Vagina (tissue), 2 donors: ENCODE measurements around the gene SERINC5. TPM values are rescaled to one million over a fixed set of nuclear protein-coding genes. Genes with fewer than 3 reads are reported as not detected.

ENCODE experiments used
- DNase-seq, 2 donors: peaks; one replicate each; pipeline ENCODE4 v3.0.0-alpha.2; 2017; ENCODE audit errors: extremely low spot score in 2 of 2
- H3K27ac ChIP-seq: fragments of 200-600 bp; sonication (generic); one replicate; pipeline ENCODE4 v1.5.1; 2019
- H3K27me3 ChIP-seq: fragments of 200-600 bp; sonication (generic); one replicate; pipeline ENCODE4 v1.5.1; 2019
- H3K36me3 ChIP-seq, 2 donors: fragments of 200-600 bp; sonication (generic); one replicate each; pipeline ENCODE4 v1.5.1; 2017 to 2019
- H3K4me1 ChIP-seq: fragments of 200-600 bp; sonication (generic); one replicate; pipeline ENCODE4 v1.5.1; 2019
- H3K4me3 ChIP-seq, 2 donors: fragments of 200-600 bp; sonication (generic); 1 replicate in 1 of 2; 2 replicates in 1 of 2; pipeline ENCODE4 v1.5.1; 2016 to 2019
- H3K9me3 ChIP-seq: fragments of 200-600 bp; sonication (generic); one replicate; pipeline ENCODE4 v1.5.1; 2019
- CTCF ChIP-seq, 3 experiments: fragments of 450-650 bp in 2 of 3; fragments of 200-600 bp in 1 of 3; sonication (generic) in 1 of 3; IDR thresholded peaks; one replicate each; pipeline ENCODE4 v1.5.1; 2017 to 2019; ENCODE audit warnings: antibody characterized with exemption in 3 of 3, mild to moderate bottlenecking in 2 of 3, moderate library complexity in 2 of 3
- POLR2A ChIP-seq, 2 donors: fragments of 450-650 bp; IDR thresholded peaks; one replicate each; pipeline ENCODE4 v1.6.1; 2017; ENCODE audit warnings: antibody characterized with exemption in 2 of 2, mild to moderate bottlenecking in 2 of 2, moderate library complexity in 2 of 2
- POLR2AphosphoS5 ChIP-seq, 2 donors: sonication (generic); formaldehyde crosslinking; IDR thresholded peaks; one replicate each; pipeline ENCODE4 v1.9.0; 2017; ENCODE audit warnings: antibody characterized with exemption in 2 of 2, mild to moderate bottlenecking in 2 of 2, low read depth in 1 of 2; ENCODE audit not compliant: insufficient read depth in 1 of 2
- intact Hi-C: fragments of 100-400 bp; cut with DNase I; formaldehyde crosslinking; loops from one replicate; pipeline ENCODE4 v1.15.1; 2023
- total RNA-seq: library from RNA; depleted of rRNA; stranded (reverse); fragments of >200 nt; gene quantifications from one replicate; pipeline ENCODE4 v1.2.3, GENCODE V29; 2016

The SERINC5 gene
- total RNA-seq, 1 donor from 2014 or later = 35.6 TPM

GRCh38 chr5:80240368-80240986 lies 15.4 kb downstream of the SERINC5 start:
- H3K4me3 ChIP-seq = no peak overlapping the region
- H3K4me1 ChIP-seq = peaks cover 41% of the 10 kb centered on the region
- no peaks in the 10 kb centered on the region for H3K9me3 ChIP-seq
- no peaks in the 10 kb centered on the region for H3K27me3 ChIP-seq
- intact Hi-C loops = no loop called here
- no peak overlapping the region for H3K27ac ChIP-seq
- TF ChIP-seq POLR2AphosphoS5 (IDR thresholded peaks at IDR 0.05; ENCODE audit: insufficient read depth in 1 of 2, low read depth in 1 of 2) (no peak), POLR2A (IDR thresholded peaks at IDR 0.05) (no peak), CTCF (IDR thresholded peaks at IDR 0.05) (no peak)
- H3K36me3 ChIP-seq = no peaks in the 10 kb centered on the region
- no peak for DNase-seq

- DNase-seq = no peak
- intact Hi-C loops = no loop called here
- H3K36me3 ChIP-seq = no peaks in the 10 kb centered on the region
- H3K4me3 ChIP-seq = no peak overlapping the region
- H3K27me3 ChIP-seq = no peaks in the 10 kb centered on the region
- TF ChIP-seq POLR2A (IDR thresholded peaks at IDR 0.05) (no peak), POLR2AphosphoS5 (IDR thresholded peaks at IDR 0.05; ENCODE audit: insufficient read depth in 1 of 2, low read depth in 1 of 2) (no peak), CTCF (IDR thresholded peaks at IDR 0.05) (no peak)
- peaks cover 34% of the 10 kb centered on the region for H3K4me1 ChIP-seq
- no peaks in the 10 kb centered on the region for H3K9me3 ChIP-seq
- no peak overlapping the region for H3K27ac ChIP-seq
Measured at GRCh38 chr5:80239680-80240367, 16.0 kb downstream of the SERINC5 start.

GRCh38 chr5:80238778-80239679 lies 16.8 kb downstream of the SERINC5 start:
- peaks cover 30% of the 10 kb centered on the region for H3K4me1 ChIP-seq
- DNase-seq = no peak
- TF ChIP-seq POLR2AphosphoS5 (IDR thresholded peaks at IDR 0.05; ENCODE audit: insufficient read depth in 1 of 2, low read depth in 1 of 2) (no peak), CTCF (IDR thresholded peaks at IDR 0.05) (no peak), POLR2A (IDR thresholded peaks at IDR 0.05) (no peak)
- H3K4me3 ChIP-seq = no peak overlapping the region
- H3K36me3 ChIP-seq = no peaks in the 10 kb centered on the region
- H3K27me3 ChIP-seq = no peaks in the 10 kb centered on the region
- intact Hi-C loops = no loop called here
- no peak overlapping the region for H3K27ac ChIP-seq
- no peaks in the 10 kb centered on the region for H3K9me3 ChIP-seq

- no peaks in the 10 kb centered on the region for H3K36me3 ChIP-seq
- peaks cover 30% of the 10 kb centered on the region for H3K4me1 ChIP-seq
- intact Hi-C loops = no loop called here
- TF ChIP-seq CTCF (IDR thresholded peaks at IDR 0.05) = no peak
- no peak for TF ChIP-seq POLR2AphosphoS5 (IDR thresholded peaks at IDR 0.05; ENCODE audit: insufficient read depth in 1 of 2, low read depth in 1 of 2)
- no peak for TF ChIP-seq POLR2A (IDR thresholded peaks at IDR 0.05)
- H3K9me3 ChIP-seq = no peaks in the 10 kb centered on the region
- DNase-seq = no peak
- no peak overlapping the region for H3K4me3 ChIP-seq
- H3K27me3 ChIP-seq = no peaks in the 10 kb centered on the region
- no peak overlapping the region for H3K27ac ChIP-seq
Measured at GRCh38 chr5:80238097-80238496, 17.8 kb downstream of the SERINC5 start.
